Heart right ventricle (tissue), 16 donors: ENCODE data around the gene SDHA. TPM values are rescaled to one million over a fixed set of nuclear protein-coding genes. Genes with fewer than 3 reads are reported as not detected.

Experiments used
- ATAC-seq, 8 donors: fragments of 200-7000 bp; cut with Tn5 transposase; one replicate each; pipeline ENCODE4 v1.9.1; 2020; ENCODE audit warnings: mild to moderate bottlenecking in 8 of 8, moderate library complexity in 8 of 8, moderate number of reproducible peaks in 1 of 8
- DNase-seq, 2 donors: peaks; one replicate each; pipeline ENCODE4 v3.0.0-alpha.2; 2020
- H3K27ac ChIP-seq, 10 donors: fragments of 200-600 bp; sonication (generic) in 2 of 10; one replicate each; pipeline versions ENCODE4 v1.5.0 to v1.8.0; 2020 to 2022; ENCODE audit warnings: mild to moderate bottlenecking in 3 of 10
- H3K27me3 ChIP-seq, 7 donors: fragments of 200-600 bp; one replicate each; pipeline ENCODE4 v1.8.0; 2021 to 2022; ENCODE audit warnings: mild to moderate bottlenecking in 2 of 7
- H3K36me3 ChIP-seq, 9 donors: fragments of 200-600 bp; sonication (generic) in 1 of 9; one replicate each; pipeline versions ENCODE4 v1.5.0 to v1.8.0; 2020 to 2022; ENCODE audit warnings: mild to moderate bottlenecking in 2 of 9
- H3K4me1 ChIP-seq, 9 donors: fragments of 200-600 bp; sonication (generic) in 1 of 9; one replicate each; pipeline versions ENCODE4 v1.5.0 to v1.8.0; 2020 to 2022; ENCODE audit warnings: mild to moderate bottlenecking in 4 of 9
- H3K4me3 ChIP-seq, 10 donors: fragments of 200-600 bp; sonication (generic) in 2 of 10; one replicate each; pipeline versions ENCODE4 v1.5.0 to v1.8.0; 2020 to 2022; ENCODE audit warnings: mild to moderate bottlenecking in 7 of 10, moderate library complexity in 2 of 10
- H3K9me3 ChIP-seq, 11 donors: fragments of 200-600 bp in 10 of 11; sonication (generic) in 2 of 11; one replicate each; pipeline versions ENCODE4 v1.5.0 to v1.8.0; 2013 to 2022; ENCODE audit warnings: mild to moderate bottlenecking in 2 of 11, control low read depth in 1 of 11, moderate library complexity in 1 of 11
- WGBS, 2 donors: extraction: QIAGEN DNeasy Blood & Tissue Kit; methylation state at CpG; one replicate each; pipeline ENCODE4 v1.1.7; 2013; ENCODE audit warnings: inconsistent platforms in 1 of 2; 5-methylcytosine and 5-hydroxymethylcytosine counted together
- intact Hi-C, 10 donors: fragments of 100-400 bp; cut with DNase I; formaldehyde crosslinking; loops; one replicate each; pipeline versions ENCODE4 v1.11.1 to v1.14.2; 2022
- polyA plus RNA-seq, 2 donors: library from polyadenylated mRNA; stranded (reverse); fragments of 200-250 nt; gene quantifications; one replicate each; pipeline ENCODE4 v1.2.3, GENCODE V29; 2013
- total RNA-seq, 10 donors: library from RNA; stranded (reverse); fragmentation: NEBNext Ultra II Directional in 3 of 10; extraction: Animal tissue kit (Norgen Biotek cat#: 25700) in 3 of 10; gene quantifications; one replicate each; pipeline versions ENCODE4 v1.2.1 to v1.2.4, GENCODE V29; 2021 to 2023
- TF ChIP-seq, protein P1 (sequence below), 9 donors: fragments of 200-600 bp; sonication (generic) in 2 of 9; IDR thresholded peaks; one replicate each; pipeline versions ENCODE4 v1.5.0 to v1.8.0; 2021 to 2022; ENCODE audit warnings: antibody characterized with exemption in 9 of 9, mild to moderate bottlenecking in 5 of 9, moderate library complexity in 1 of 9
- donor health status: Arrhythmogenic right ventricular cardiomyopathy.
- donor health status: ischemic (EF 13 %, LVEDD 7.1; RV severe dilation, severe dysfunction).
- donor health status: healthy with polysubstance abuse.
- donor health status: DM: no; HTN: yes; CAD: no.
- donor health status: DM: no; HTN: no; CAD: no.
- donor health status: ischemic (EF 25% LVEDD 6.9; RV normal size, moderate dysfunction).
- donor health status: ischemic (EF 25% LVEDD 5.7; RV mildly dilated, moderate dysfunction).
- donor health status: healthy.
- donor health status: DM: yes; HTN: yes; CAD: no.
- donor health status: Ischemic cardiomyopathy.
- donor health status: ischemic (EF 35%, LVEDD 5.7; RV mildly dilated, moderate dysfunction).
- donor health status: nonischemic (EF 11% LVEDD 7.7; RV severe dilation, severe dysfunction).
- donor health status: DM: yes; HTN: yes; CAD: no.
- donor health status: PGD.
- donor health status: ischemic (EF 29% LVEDD 5.4; RV normal size, mild dysfunction).
- donor health status: nonischemic (EF 23%, LVEDD 6.1; RV moderate dilation, normal function).

SDHA gene
- total and polyA plus RNA-seq, 12 donors = 317 to 897 (median 809) TPM

DNA sequence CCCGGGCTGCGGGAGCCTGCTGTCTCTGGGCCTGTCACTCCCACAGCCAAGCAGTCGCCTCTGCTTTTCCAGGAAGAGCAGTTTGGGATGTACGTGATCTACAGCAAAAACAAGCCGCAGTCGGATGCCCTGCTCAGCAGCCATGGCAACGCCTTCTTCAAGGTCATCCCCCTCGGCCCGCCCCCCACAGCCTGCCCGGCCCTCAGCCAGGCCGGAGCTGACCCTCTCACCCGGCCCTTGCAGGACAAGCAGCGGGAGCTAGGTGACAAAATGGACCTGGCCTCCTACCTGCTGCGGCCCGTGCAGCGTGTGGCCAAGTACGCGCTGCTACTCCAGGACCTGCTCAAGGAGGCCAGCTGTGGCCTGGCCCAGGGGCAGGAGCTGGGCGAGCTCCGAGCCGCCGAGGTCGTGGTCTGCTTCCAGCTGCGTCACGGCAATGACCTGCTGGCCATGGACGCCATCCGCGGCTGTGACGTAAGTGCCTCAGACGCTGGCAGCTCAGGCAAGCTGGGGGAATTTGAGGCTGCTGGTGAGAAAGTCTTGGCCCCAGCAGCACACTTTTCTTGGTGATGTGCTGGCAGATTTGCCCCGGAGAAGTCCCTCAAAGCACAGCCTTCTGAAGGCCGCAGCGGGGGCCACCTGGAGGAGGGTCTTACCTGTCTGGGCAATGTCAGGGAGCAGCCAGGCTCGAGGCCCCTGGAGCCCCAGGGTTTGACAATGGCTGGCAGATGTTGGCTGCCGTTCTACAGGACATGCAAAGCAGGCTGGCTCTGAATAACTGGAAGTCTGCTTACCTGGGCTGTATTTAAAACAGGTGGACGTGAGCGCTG is 46.9 kb upstream of the SDHA start:
- H3K27me3 ChIP-seq = no peaks in the 10 kb centered on the region
- intact Hi-C loops = no loop called here
- no peak overlapping the region for H3K4me3 ChIP-seq
- H3K27ac ChIP-seq = no peak overlapping the region
- ATAC-seq = no peak
- WGBS, 2 donors = 82% methylated on average over 37 of the region's 37 CpGs
- H3K36me3 ChIP-seq = no peaks in the 10 kb centered on the region
- peaks cover 0 to 23% (median 13%) of the 10 kb centered on the region in 9 donors for H3K4me1 ChIP-seq
- H3K9me3 ChIP-seq = no peaks in the 10 kb centered on the region
- no peak for DNase-seq
- TF ChIP-seq, protein P1, sequence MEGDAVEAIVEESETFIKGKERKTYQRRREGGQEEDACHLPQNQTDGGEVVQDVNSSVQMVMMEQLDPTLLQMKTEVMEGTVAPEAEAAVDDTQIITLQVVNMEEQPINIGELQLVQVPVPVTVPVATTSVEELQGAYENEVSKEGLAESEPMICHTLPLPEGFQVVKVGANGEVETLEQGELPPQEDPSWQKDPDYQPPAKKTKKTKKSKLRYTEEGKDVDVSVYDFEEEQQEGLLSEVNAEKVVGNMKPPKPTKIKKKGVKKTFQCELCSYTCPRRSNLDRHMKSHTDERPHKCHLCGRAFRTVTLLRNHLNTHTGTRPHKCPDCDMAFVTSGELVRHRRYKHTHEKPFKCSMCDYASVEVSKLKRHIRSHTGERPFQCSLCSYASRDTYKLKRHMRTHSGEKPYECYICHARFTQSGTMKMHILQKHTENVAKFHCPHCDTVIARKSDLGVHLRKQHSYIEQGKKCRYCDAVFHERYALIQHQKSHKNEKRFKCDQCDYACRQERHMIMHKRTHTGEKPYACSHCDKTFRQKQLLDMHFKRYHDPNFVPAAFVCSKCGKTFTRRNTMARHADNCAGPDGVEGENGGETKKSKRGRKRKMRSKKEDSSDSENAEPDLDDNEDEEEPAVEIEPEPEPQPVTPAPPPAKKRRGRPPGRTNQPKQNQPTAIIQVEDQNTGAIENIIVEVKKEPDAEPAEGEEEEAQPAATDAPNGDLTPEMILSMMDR (IDR thresholded peaks at IDR 0.05) = no peak

DNA sequence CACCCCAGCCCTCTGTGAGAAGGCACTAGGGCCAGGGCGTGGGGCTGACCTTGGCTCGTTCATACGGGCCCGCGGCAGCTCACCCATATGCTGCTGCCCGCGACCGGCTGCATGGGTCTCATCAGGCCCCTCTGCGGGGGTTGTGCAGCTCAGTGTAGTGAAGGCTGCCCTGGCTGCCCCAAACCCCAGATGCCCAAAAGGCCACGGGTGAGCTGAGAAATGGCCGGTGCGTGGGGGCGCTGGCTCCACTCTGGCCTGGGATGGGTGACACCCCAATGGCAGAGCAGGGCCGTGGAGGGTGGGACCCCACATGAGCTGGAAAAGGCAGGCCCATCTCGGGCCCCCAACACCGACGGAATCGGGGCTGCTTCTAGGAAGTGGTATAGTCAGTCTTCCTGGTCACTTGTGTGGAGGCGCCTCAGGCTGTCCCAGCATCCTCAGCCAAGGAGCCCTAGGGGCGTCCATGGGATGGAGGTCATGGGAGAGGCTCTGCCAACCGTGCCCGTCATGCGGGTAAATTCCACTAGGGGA is 46.3 kb upstream of the SDHA start:
- Histone ChIP-seq H3K27ac (no peak overlapping the region), H3K9me3 (no peaks in the 10 kb centered on the region), H3K36me3 (no peaks in the 10 kb centered on the region), H3K4me1 (peaks cover 0 to 23% (median 13%) of the 10 kb centered on the region in 9 donors), H3K27me3 (no peaks in the 10 kb centered on the region), H3K4me3 (no peak overlapping the region)
- intact Hi-C loops = no loop called here
- no peak for ATAC-seq
- 88 to 93% methylated on average over 23 of the region's 23 CpGs for WGBS, 2 donors
- TF ChIP-seq, protein P1 (IDR thresholded peaks at IDR 0.05) = no peak
- no peak for DNase-seq

DNA sequence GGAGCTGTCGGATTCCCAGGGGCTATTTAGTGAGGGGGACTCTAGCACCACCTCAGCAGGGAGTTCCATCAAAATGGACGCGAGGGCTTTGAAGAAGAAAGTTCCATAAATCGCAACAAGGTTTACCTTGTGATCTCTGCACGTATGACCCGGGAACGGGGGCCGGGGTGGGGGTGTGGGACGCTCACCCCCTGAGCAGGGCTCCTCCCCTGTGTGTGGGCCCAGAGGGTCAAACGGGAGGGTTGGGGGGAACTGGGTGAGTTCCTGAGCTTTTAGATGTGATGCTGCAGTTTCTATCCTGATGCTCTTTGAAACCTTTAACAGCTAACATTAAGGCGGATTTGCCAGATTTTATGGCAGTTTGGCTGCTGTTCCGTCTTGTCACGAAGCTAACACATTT is 45.7 kb upstream of the SDHA start:
- H3K4me1 ChIP-seq = peaks cover 0 to 23% (median 13%) of the 10 kb centered on the region in 9 donors
- WGBS, 2 donors = 86 to 89% methylated on average over 13 of the region's 13 CpGs

DNA sequence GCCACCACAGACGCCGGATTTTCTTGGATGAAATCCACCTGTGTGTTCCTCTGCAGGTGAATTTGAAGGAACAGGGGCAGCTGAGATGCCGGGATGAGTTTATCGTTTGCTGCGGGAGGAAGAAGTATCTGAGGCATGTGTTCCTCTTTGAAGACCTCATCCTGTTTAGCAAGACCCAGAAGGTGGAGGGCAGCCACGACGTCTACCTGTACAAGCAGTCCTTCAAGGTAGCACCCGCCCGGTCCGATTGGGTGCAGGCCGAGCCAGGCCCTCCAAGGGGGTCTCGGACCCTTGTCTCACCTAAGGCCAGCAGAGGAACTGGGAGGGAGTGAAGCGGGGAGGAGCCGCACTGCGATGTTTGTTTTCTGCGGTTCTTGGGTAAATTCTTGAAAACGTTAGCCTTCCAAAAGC is 45.3 kb upstream of the SDHA start:
- H3K36me3 ChIP-seq = no peaks in the 10 kb centered on the region
- intact Hi-C loops = no loop called here
- WGBS, 2 donors = 80 to 86% methylated on average over 17 of the region's 17 CpGs

More for the DNA sequence above, 45.7 kb upstream of the SDHA start:
- Histone ChIP-seq H3K4me3 (no peak overlapping the region), H3K9me3 (no peaks in the 10 kb centered on the region), H3K36me3 (no peaks in the 10 kb centered on the region), H3K27me3 (no peaks in the 10 kb centered on the region), H3K27ac (no peak overlapping the region)
- ATAC-seq = no peak
- no peak for DNase-seq
- intact Hi-C loops = no loop called here
- TF ChIP-seq, protein P1 (IDR thresholded peaks at IDR 0.05) = no peak

More for the DNA sequence above, 45.3 kb upstream of the SDHA start:
- TF ChIP-seq, protein P1 (IDR thresholded peaks at IDR 0.05) = no peak
- H3K4me1 ChIP-seq = peaks cover 0 to 20% (median 13%) of the 10 kb centered on the region in 9 donors
- H3K27me3 ChIP-seq = no peaks in the 10 kb centered on the region
- no peak for ATAC-seq
- no peak for DNase-seq
- H3K27ac ChIP-seq = no peak overlapping the region
- H3K4me3 ChIP-seq = no peak overlapping the region
- no peaks in the 10 kb centered on the region for H3K9me3 ChIP-seq
